Ishikawa (cell line): Measurements from ENCODE around the gene DDX5.

Experiments used
- CEBPB ChIP-seq: IDR thresholded peaks from 2 replicates; pipeline ENCODE4 v1.6.1; 2012
- NFIC ChIP-seq: IDR thresholded peaks from 2 replicates; pipeline ENCODE4 v1.6.1; 2012
- RAD21 ChIP-seq: IDR thresholded peaks from 2 replicates; pipeline ENCODE4 v1.6.1; 2012; ENCODE audit warnings: low read depth
- TCF12 ChIP-seq: IDR thresholded peaks from 2 replicates; pipeline ENCODE4 v1.6.1; 2012; ENCODE audit warnings: low read depth

DNA sequence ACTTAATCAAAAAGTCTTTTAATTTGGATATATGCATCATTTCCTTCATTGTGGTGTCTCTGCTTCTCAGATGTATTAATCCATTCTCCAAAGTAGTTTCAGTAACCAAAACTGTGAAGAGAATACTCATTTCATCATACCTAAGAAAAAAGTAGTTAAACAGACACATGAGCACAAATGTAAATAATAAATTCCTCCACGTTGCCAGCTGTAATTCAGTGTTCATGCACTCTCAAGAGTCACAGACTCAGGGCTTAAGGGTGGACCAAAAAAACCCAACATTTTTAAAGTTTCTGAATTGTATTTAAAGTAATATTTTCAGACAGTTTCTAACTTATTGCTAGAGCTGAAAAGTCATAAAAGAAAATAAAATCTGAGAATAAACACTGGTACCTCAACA, 28.2 kb downstream of the DDX5 start:
- TF ChIP-seq RAD21 (no peak), NFIC (no peak), TCF12 (no peak), CEBPB (no peak)
